ENCODE results near the gene CPN2.

CPN2 gene

DNA sequence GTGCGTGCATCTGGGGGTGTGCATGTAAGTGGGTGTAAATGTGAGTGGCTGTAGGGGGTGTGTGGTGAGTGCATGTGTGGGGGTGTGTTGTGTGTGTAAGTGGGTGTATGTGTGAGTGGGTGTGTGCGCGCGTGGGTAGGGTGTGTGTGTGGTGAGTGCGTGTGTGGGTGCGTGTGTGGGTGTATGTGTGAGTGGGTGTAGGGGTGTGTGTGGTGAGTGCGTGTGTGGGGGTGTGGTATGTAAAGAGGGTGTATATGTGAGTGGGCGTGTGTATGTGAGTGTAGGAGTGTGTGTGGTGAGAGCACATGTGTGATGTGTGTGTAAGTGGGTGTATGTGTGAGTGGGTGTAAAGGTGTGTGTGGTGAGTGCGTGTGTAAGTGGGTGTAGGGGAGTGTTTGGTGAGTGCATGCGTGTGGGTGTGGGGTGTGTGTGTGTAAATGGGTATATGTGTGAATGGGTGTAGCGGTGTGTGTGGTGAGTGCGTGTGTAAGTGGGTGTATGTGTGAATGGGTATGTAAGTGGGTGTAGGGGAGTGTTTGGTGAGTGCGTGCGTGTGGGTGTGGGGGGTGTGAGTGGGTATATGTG lies 916 bp upstream of the CPN2 start:
- no peak for DNase-seq

DNA sequence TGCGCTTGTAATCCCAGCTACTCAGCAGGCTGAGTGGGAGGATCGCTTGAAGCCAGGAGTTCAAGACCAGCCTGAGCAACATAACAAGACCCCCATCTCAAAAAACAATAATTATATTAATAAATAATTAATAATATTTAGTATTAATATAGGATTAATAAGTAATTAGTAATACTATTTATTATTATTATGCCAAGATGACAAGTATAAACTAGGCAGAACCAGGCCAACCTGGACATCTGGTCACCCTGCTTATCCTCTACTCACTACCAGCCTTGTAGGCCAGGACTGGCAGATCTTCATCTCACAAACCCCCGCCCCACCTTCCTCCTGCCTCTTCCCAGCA lies 429 bp downstream of the CPN2 start:
- no peak for DNase-seq

DNA sequence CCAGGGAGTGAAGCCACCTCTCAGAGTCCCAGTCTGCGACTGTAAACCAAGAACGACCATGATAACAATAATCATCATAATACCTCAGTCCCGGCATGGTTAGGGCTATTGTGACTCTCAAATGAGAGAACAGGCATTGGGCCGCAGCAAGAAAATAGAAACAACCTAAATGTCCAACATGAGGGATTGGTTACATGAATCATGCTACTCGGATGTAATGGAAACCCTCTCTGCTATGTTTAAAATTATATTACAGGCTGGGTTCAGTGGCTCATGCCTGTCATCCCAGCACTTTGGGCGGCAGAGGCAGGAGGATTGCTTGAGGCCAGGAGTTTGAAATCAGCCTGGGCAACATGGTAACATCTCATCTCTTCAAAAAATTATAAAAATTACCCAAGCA lies 2.8 kb downstream of the CPN2 start:
- DNase-seq, result no peak

DNA sequence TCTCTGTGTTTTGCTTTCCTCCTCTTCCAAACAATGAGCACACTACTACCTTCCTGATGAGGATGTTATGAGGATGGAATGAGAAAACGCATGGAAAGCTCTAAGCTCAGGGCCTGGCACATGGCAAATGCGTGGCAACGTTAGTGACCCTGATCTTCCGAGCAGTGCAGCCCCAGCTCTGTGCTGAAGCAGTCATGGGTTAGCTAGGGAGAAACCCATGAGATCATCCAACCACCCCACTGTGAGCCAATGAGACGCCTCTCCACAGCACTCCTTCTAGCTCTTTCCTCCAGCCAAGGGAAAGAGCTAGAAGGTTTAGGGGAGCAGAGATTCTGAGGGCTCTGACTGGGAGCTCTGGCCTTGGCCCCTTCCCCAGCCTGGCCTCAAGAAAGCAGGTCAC lies 4.5 kb downstream of the CPN2 start:
- no peak for DNase-seq

DNA sequence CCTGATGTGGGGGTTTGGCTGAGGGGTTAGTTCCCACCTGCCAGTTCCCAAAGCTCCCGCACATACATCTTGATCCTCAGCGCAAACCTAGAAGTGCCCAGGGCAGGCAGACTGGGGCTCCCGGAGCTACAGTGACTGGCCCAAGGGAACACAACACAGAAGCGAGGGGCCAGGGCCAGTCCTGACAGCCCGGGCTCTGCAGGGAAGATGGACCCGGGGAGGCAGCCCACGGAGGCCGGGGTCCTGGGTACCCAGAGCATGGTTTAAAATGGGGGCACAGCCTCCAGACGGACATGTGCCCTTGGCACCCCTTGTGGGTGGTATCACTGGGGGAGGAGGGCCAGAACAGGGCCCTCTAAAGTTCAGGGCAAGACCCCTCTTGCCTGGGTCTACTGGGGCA lies 5.1 kb downstream of the CPN2 start:
- no peak for DNase-seq

DNA sequence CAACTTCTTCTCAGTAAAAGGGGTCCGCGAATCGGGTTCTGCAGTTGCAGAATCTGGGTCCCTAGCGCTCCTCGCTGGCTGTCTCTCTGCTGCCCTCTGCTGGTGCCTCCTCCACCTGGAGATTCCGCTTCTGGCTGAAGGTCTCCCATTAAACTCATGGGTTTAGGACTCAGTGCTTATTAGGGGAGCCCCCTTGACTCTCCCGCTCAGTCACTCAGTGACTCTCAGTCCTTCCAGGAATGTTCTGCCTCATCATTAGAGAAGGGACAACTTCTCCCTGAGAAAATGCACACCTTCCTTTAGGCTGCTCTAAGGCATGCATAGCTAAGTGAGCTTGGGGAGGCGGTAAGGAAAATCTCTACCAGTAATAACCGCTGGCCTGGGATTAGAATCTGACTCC lies 7.1 kb downstream of the CPN2 start:
- no peak for DNase-seq

DNA sequence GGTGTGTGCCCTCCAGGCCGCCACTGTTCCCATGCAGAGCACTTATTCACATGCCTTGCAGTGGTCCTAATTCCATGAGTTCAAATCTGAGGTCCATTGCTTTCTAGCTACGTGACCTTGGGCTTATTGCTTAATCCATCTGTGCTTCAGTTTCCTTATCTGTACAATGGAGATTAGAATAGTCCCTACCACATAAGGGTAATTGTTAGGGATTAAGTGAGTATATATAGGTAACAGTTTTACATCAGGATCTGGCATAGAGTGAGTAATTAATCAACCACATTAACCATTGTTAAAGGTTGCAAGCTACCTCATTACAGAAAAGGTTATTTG lies 7.6 kb downstream of the CPN2 start:
- DNase-seq, result no peak

DNA sequence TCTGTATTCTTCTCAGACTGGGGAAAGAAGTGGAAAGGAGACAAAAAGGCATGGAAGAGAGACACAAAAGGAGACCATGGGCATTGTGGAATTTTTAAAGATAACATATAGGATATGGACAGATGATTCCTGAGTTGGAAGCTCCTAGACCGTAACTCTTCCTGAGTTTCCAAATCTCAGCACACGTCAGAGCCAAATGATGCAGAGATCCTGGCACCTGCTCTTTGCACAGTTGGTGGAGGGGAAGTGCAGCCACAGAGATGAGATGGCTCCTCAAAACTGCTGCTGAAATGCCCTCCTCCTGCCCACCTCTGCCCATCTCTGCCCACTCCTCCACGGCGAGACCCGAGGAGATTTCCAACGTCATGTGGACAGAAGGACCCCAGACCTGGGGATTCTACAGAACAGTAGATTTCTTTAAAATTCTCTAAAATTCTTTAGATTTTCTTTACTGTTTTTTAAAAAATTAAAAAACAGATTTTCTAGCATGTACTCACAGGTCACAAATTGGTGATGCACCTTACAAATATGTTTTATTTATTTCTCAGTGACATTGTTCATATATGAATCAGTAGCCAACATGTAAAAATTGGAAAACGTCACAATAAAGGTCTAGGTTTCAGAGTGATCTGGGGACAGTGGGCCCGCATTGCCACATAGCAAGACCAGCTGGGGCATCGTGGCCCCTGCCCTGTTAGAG lies 8.1 kb downstream of the CPN2 start:
- DNase-seq, result no peak

DNA sequence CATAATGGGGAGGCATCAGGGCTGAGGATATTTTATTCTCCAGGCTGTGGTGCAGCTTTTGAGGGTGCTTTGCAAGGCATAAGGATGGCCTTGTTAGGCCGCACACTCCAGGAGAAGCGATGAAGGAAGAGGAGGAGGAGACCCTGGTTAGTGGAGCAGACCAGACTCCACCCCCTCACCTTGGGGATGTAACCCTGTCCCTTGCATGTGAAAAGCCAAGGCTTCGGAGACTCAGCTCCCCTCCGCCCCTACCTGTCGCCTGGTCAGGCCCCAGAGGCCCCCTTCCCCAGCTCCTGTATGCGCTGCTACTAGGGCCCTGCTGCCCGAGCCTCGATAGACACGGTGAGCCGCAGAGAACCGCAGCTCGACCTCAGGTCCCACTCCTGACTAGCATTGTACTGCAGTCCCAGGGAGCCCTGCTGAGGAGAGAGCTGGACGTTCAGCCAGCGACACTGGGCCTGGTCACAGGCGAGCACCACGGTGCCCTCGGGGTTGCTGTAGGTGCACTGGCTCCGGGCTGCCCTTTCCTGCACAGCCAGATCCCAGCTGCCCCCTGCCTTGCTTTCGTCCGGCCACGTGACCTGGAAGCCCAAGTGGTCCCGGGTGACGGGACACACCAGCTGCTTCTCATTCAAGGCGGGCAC lies 10.2 kb downstream of the CPN2 start:
- DNase-seq, result no peak

DNA sequence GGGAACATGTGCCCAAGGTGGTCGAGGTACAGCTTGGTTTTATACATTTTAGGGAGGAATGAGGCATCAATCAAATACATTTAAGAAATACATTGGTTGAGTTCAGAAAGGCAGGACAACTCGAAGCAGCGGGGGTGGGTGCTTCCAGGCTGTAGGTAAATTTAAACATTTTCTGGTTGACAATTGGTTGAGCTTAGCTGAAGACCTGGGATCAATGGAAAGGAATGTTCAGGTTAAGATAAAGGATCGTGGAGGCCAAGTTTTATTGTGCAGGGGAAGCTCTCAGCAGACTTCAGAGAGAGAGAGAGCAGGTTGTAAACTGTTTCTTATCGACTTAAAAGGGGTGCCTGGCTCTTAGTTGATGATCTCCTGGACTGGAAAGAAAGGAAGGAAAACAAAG lies 11.3 kb downstream of the CPN2 start:
- DNase-seq, result no peak

DNA sequence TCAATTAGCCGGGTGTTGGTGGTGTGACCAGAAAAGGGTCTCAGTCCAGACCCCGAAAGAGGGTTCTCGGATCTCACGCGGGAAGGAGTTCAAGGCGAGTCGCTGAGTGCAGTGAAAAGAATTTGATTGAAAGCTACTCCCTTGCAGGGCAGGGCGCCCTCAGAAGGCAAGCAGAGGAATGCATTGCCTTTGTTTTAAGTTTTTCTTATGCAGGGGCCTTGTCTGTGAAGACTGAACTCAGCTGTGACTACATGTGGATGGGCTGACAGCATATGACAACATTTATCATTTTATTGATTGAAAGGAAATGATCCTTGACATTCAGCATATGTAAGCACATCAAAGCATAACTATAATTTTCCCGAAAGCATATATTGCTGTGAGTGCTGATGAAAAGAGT lies 11.8 kb downstream of the CPN2 start:
- no peak for DNase-seq

DNA sequence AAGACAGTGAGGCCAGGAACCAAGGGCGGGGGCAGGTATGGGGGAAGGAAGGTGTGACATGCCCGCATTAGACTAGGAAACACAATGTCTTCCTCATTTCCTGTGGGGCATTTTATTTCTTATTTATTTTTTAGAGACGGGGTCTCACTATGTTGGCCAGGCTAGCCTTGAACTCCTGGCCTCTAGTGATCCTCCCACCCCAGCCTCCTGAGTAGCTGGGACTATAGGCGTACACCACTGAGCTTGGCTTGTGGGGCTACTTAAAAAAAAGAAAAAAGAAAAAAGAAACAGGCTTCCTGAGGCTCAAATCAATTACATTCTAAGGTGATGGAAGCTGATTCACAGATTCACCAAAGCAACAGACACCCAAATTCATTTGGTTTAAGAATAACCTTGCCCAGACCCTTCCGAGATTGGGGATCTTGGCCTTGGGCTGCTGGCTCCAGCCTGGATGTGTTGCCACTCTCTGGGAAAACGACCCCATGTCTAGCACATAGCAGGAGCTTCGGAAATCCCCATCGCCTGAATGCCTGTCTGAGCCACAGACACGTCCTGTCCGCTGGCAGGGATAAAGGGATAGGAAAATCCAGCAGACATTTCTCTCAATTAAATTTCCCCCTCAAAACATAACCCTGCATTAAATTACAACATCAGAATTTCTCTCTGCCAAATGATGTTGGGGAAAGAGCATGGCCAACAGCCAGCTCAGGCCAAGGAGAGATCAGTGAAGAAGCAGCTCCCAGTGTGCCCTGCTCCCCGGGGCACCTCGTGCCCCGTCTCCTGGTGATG lies 13.0 kb downstream of the CPN2 start:
- DNase-seq, result no peak

DNA sequence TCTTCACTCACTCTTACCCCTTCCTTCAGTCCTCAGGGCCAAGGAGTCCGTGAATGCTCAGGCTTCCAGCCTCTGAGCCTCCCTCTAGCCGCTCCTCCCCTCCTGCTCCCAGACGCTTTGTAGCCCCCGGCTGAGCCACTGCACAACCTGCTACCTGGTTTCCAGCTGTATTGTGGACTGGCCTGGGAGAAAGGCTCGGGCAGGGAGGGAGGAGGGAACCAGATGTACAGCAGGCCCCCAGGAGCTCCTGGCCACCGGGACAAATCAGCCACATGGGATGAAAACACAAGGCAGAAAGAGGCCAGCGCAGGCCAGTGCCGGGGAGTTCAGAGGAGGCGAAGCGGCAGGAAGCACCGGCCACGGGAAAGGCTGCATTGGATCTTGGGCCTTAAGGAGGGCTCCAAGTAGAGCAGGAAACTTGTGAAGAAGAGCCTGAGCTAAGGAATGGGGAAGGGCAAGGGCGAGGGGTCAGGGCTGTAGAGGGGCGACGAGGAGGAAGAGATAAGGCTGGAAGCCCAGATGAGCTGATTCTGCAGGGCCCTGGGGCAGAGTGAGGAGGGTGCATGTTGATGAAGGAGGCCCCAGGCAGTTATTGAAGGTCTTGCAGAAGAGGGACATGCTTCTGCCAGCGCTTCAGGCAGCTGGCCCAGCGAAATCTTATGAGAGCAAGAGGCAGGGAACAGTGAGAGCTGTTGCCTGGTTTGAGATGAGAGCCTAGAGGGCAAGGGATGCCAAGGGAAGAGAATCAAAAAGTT lies 14.3 kb downstream of the CPN2 start:
- no peak for DNase-seq

DNA sequence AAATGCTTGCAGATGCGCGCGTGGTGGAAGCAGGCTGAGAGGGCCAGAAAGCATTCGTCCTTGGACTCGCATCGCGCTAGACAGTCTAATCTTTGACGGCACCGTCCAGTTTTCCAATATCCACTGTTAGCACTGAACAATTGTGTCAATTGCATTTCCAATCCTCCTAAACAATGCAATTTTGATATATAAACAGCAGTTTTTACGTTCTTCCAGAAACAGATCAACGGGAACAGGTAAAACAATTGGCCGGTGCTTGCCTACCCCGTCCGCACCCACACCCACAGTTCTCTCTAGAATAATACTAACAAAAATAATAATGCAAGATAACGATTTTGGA lies 17.2 kb downstream of the CPN2 start:
- no peak for DNase-seq

DNA sequence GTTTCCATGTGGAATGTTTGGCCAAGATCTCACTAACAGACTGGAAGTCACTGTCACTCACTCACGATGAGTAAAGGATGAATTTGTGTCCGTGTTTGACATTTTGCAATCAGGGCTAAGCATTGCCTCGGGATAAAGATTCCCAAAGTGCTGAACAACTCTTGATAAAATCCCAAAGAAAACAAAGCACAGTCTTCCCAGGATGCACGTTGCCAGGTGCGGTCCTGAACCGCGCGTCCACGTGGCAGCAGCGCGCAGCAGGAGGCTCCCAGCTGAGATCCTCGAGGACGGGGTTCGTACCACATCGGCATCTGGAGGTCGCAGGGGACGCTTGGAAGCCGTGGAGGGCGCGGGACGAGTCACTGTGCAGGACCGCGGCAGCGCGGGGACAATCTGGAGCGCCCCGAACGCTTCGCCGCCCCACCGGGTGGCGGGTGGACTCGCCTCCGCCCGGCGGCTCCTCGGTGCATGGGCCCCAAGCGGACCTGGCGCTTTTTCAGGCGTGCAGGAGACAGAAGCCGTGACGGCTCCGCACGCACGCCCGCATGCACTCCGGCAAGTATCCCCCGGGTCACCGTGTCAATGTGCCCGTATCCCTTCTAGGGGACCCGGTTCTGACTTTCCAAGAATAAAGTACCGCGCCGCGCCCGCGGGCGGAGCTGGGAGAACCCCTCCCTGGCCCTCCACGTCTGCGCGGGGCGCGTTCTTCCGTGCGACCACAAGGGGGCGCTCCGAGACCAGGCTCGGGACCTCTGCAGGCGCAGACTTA lies 17.7 kb downstream of the CPN2 start:
- no peak for DNase-seq

DNA sequence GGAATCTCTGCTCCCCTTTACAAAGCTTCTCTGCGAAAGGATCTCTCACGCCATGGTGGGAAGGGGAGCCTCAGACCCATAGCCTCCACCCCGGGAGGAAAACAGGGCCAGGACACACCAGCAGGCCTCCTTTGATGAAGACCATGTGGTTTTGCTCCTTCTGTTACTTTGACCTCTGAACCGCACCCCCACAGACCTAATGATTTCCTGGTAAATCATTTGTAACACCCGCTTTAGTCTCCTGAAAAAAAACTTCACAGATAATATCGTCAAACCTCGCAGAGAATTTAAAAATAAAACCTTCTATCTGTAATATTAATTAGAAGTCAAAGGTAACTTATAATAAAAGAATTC lies 18.3 kb downstream of the CPN2 start:
- no peak for DNase-seq

DNA sequence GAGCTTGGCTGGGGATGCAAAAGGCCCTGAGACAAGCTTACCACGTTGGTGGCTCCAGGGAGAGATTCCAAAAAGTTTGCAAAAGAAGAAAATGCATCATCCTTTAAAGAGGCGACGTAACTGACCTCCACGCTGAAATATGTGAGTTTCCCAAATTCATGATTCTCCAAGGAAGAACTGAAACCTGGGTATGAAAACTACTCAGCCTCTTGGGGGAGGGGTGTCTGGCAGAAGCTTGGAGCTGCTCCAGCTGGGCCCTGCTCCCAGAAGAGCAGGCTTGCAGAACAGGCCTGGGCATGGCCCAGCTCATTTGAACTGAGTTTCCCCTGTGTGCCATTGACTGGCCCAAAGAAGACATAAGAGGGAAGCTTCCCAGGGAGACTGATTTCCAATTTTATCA lies 20.5 kb downstream of the CPN2 start:
- no peak for DNase-seq

DNA sequence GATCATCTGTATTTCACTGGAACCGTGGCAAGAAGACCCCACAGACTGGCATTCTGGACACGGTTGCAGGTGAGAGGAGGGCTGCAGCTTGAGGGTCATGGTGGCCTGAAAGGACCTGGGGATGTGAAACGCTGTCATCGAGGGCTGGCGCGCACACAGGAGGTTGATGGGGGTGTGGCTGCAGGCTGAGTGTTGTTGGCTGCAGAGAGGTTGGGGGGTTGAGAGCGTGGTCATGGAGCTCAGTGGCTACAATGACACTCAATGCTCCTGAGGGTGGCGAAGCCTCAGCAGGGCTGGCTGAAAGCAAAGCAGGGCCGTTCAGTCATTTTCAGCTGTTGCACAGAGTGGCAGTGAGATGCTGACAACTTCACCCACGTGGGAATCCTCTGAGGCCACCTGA lies 21.0 kb downstream of the CPN2 start:
- DNase-seq, result no peak

DNA sequence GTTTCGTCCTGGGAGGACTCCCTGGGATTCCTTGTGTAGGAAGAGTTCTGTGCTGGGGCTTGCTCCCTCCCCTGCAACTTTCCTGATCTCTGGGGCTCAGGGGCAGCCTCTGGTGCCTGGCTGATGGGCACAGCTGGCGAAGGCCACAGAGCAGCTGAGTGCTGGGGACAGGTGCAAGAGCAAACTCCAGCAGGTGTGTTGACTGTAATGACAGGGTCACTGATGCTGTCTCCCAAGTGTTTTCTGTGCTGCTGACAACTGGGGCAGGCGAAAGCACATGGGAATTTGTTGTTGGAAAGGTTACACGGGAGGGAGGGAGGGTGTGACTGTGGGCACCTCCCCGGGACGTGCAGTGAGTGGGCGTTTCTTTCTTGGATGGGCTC lies 21.6 kb downstream of the CPN2 start:
- DNase-seq, result no peak

DNA sequence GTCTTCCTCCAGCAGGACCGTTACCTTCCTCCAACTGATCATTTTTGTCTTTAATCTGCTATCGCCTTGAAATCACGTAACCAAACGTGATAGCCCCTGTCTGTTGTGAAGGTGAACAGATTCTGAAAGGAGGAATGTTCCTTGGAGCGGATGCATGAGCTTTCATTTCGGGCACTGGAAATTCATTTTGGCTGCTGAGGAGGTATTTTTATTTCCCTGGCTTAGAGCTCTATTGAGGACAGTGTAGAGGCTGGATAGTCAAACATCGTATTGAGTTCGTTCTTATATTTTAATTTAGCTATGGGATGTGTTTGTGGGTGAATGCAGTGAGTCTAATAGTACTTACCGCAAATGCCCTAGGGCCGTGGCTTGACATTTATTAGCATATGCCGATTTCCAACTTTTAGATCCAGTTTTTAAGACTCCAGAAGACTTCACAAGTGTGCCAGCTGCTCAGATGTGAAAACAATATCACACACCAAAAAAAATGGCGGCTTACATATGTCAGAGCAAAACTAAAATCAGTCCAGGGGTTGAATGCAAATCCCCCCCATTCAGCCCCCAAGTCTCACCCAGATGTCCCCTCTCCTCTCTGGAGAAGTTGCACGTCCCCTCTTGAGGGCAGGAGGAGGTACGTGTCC lies 22.1 kb downstream of the CPN2 start:
- DNase-seq, result no peak

DNA sequence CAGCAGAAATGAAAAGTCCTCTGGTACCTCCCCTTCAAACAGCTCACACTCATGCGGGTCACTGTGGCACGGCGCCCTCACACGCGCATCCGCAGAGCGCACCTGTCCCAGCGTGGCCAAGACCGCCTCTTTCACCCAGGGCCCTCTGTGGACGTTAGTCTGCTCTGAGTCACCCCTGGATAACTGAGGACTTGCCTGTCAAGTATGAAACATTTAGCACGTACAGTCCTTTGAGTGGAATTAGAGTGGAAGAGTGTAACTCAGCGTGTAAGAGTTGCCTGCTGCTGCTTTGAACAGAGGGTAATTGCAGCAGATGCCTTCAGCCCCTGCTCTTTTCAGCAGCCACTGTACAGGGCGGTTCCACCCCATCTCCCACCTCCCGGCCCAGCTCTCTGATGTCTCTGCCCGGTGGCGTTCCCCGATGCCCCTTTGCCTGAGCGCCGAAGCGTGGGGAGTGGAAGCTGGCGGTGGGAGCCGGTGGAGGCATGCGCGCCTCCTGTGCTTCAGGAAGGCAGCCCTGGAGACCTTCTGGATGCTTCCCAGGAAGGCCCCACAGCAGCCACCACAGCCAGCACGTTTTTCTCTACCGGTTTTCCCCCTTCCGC lies 23.0 kb downstream of the CPN2 start:
- no peak for DNase-seq
